NCI-H1417 (cell line): ENCODE data around the gene GSC2.

Experiments used
- DNase-seq, 3 experiments: peaks; one replicate each; lab custom pipeline; 2025; lab: John Stamatoyannopoulos, UW

Gene GSC2

GRCh38 chr22:19149991-19150390 lies at the start of gene GSC2:
TSS of gene GSC2 (minus strand) at chr22:19150292. CDS start at chr22:19150283, 9 bp downstream.
- DNase-seq = no peak

- DNase-seq = no peak
Observed at GRCh38 chr22:19199479-19199878, 49.4 kb upstream of the GSC2 start.

- DNase-seq = no peak
Observed at GRCh38 chr22:19197997-19198865, 48.1 kb upstream of the GSC2 start.

- no peak for DNase-seq
Observed at GRCh38 chr22:19196841-19197612, 46.9 kb upstream of the GSC2 start.

- DNase-seq = no peak
Observed at GRCh38 chr22:19195796-19196731, 46.0 kb upstream of the GSC2 start.

GRCh38 chr22:19194766-19195536 lies 44.9 kb upstream of the GSC2 start:
- no peak for DNase-seq

GRCh38 chr22:19193879-19194278 lies 43.8 kb upstream of the GSC2 start:
- no peak for DNase-seq

- DNase-seq = no peak
Observed at GRCh38 chr22:19187716-19188563, 37.8 kb upstream of the GSC2 start.

GRCh38 chr22:19184276-19184997 lies 34.3 kb upstream of the GSC2 start:
- no peak for DNase-seq

- no peak for DNase-seq
Observed at GRCh38 chr22:19183216-19183615, 33.1 kb upstream of the GSC2 start.

- no peak for DNase-seq
Observed at GRCh38 chr22:19182472-19183157, 32.5 kb upstream of the GSC2 start.

- DNase-seq = no peak
Observed at GRCh38 chr22:19181786-19182471, 31.8 kb upstream of the GSC2 start.

- peak in 1 of 3 experiments; percentile 20 for DNase-seq
Observed at GRCh38 chr22:19180740-19181410, 30.8 kb upstream of the GSC2 start.

GRCh38 chr22:19180234-19180633 lies 30.1 kb upstream of the GSC2 start:
- no peak for DNase-seq

GRCh38 chr22:19179497-19180048 lies 29.5 kb upstream of the GSC2 start:
- DNase-seq = peak; percentile 27 to 73 (median 63)

GRCh38 chr22:19178657-19179496 lies 28.8 kb upstream of the GSC2 start, which contains the start of gene SLC25A1:
TSS of gene SLC25A1 (minus strand) at chr22:19178736. CDS start at chr22:19178673, 63 bp downstream.
- DNase-seq = peak; percentile 73 to 87 (median 78)
